Panc1 (cell line): ENCODE results near the gene UROD. TPM values are rescaled to one million over a fixed set of nuclear protein-coding genes. Genes with fewer than 3 reads are reported as not detected.

Experiments used
- total RNA-seq: library from RNA; stranded (reverse); gene quantifications from one replicate; pipeline ENCODE4 v1.2.1, GENCODE V29; 2021; ENCODE audit not compliant: unreplicated experiment

UROD gene
- total RNA-seq, 1 experiment from 2014 or later = 76.8 TPM

Other genes starting within 250 kb of the UROD start
- 1,087 TPM for gene RPS8, start 236.7 kb upstream of the UROD start, total RNA-seq
- gene BEST4, start 224.1 kb upstream of the UROD start, total RNA-seq = 0.15 TPM
- 13.7 TPM for gene PLK3, start 211.9 kb upstream of the UROD start, total RNA-seq
- not detected for gene DYNLT4, start 204.9 kb upstream of the UROD start, total RNA-seq
- gene BTBD19, start 203.7 kb upstream of the UROD start, total RNA-seq = 2.6 TPM
- 0.74 TPM for gene PTCH2, start 169.0 kb upstream of the UROD start, total RNA-seq
- 32.2 TPM for gene EIF2B3, start 25.7 kb upstream of the UROD start, total RNA-seq
- 27.2 TPM for gene HECTD3, start 930 bp upstream of the UROD start, total RNA-seq
- gene ZSWIM5, start 194.4 kb downstream of the UROD start, total RNA-seq = 7.9 TPM